ENCODE results near the gene EPB41L4B.

Gene EPB41L4B

DNA sequence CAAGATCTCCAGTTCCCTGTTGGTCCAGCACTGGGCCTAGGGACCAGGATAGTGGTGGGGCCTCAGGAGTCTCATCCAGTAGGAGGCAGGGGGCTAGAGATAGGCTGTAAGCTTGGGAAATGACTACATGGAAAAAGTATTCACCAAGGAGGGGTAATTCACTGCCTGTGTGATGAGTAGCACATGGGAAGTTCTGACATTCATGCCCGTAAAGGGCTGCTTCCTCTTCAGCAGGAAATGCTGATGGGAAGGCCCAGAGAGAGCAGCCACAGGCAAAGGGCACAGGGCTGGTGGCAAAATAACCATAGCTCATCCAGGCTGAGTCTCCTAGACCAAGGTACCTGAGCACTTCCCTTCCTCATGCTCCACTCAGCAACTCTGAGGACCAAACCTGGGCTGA is 130.7 kb downstream of the EPB41L4B start:
- H3K9me3 Mint-ChIP-seq: no peaks in the 10 kb centered on the region
- H3K4me1 Mint-ChIP-seq: peaks cover 3% of the 10 kb centered on the region
- H3K4me3 Mint-ChIP-seq: no peak overlapping the region
- peaks cover 9% of the 10 kb centered on the region for H3K27me3 Mint-ChIP-seq
- ATAC-seq (ENCODE audit: low read depth): no peak
- H3K27ac Mint-ChIP-seq: no peak overlapping the region
- DNase-seq (ENCODE audit: low spot score in 2 of 2): no peak
- H3K36me3 Mint-ChIP-seq: no peaks in the 10 kb centered on the region

GRCh38 chr9:109186857-109187520 is 133.9 kb downstream of the EPB41L4B start:
- Mint-ChIP-seq H3K27ac (no peak overlapping the region), H3K27me3 (peaks cover 9% of the 10 kb centered on the region), H3K4me1 (peaks cover 3% of the 10 kb centered on the region), H3K36me3 (no peaks in the 10 kb centered on the region), H3K9me3 (no peaks in the 10 kb centered on the region), H3K4me3 (no peak overlapping the region)
- DNase-seq (ENCODE audit: low spot score in 2 of 2) (no peak), ATAC-seq (ENCODE audit: low read depth) (no peak)

DNA sequence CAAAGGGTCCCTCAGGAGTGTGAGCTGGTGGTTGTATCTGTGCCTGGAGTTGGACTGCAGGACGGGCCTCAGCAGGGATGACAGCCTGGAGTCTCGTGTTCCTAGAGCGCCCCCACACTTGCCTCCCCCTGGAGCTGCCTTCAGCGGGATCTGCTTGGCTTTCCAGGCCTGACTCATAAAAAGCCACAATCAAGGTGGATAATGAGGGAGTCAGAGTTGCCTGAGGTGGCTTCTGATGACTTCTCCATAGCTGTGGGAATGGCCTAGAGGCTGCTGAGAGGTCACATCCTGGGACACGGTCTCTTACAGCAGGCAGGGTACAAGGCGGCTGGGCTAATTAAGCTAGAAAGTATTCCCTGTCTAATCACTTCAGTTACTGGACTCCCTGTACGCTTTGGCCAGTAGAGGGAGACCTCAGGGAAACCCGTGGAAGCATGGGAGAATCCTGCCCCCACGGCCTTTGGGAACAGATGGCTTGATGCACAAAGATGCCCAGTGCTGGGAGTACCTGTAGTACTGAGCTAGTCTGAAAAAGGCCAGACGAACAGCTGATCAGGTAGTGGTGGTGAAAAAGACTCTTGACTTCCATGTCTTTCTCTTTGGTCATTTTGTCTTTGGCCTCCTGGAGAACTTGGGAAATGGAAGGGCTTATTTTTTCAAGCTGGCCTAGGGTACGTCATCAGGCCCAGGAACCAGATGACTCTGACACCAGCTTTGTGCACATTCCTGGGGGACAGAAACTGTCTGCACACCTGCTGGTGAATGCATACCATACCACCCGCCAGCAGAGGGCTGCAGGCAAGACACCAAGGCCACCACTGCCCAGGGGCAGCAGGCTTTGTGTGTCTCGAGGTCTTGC is 137.7 kb downstream of the EPB41L4B start:
- H3K27me3 Mint-ChIP-seq: peaks cover 12% of the 10 kb centered on the region
- no peaks in the 10 kb centered on the region for H3K9me3 Mint-ChIP-seq
- H3K36me3 Mint-ChIP-seq: no peaks in the 10 kb centered on the region
- peaks cover 3% of the 10 kb centered on the region for H3K4me1 Mint-ChIP-seq
- H3K4me3 Mint-ChIP-seq: no peak overlapping the region
- ATAC-seq (ENCODE audit: low read depth): no peak
- H3K27ac Mint-ChIP-seq: no peak overlapping the region
- DNase-seq (ENCODE audit: low spot score in 2 of 2): no peak

- H3K9me3 Mint-ChIP-seq: no peaks in the 10 kb centered on the region
- ATAC-seq (ENCODE audit: low read depth): no peak
- DNase-seq (ENCODE audit: low spot score in 2 of 2): no peak
- peaks cover 3% of the 10 kb centered on the region for H3K4me1 Mint-ChIP-seq
- H3K27me3 Mint-ChIP-seq: peaks cover 10% of the 10 kb centered on the region
- no peak overlapping the region for H3K27ac Mint-ChIP-seq
- no peaks in the 10 kb centered on the region for H3K36me3 Mint-ChIP-seq
- no peak overlapping the region for H3K4me3 Mint-ChIP-seq
These were observed 138.3 kb downstream of the EPB41L4B start for GRCh38 chr9:109182550-109182939.

DNA sequence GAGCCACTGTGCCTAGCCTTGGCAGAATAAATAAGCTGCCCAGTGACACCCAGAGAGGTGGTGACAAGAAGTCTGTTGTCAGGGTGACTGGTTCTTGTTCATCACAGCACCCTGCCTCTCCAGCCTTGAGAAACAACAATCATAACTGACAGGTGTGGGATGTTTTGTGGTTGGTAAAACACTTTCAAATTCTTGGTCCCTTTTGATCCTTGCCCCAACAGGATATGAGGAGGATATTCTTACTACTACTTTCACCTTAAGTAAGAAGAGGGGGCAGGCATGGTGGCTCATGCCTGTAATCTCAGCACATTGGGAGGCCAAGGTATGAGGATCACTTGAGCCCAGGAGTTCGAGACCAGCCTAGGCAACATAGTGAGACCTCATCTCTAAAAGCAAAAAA is 139.6 kb downstream of the EPB41L4B start:
- Mint-ChIP-seq H3K36me3 (no peaks in the 10 kb centered on the region), H3K4me3 (no peak overlapping the region), H3K9me3 (no peaks in the 10 kb centered on the region), H3K4me1 (peaks cover 3% of the 10 kb centered on the region), H3K27ac (no peak overlapping the region), H3K27me3 (peaks cover 6% of the 10 kb centered on the region)
- ATAC-seq (ENCODE audit: low read depth) (no peak), DNase-seq (ENCODE audit: low spot score in 2 of 2) (no peak)

DNA sequence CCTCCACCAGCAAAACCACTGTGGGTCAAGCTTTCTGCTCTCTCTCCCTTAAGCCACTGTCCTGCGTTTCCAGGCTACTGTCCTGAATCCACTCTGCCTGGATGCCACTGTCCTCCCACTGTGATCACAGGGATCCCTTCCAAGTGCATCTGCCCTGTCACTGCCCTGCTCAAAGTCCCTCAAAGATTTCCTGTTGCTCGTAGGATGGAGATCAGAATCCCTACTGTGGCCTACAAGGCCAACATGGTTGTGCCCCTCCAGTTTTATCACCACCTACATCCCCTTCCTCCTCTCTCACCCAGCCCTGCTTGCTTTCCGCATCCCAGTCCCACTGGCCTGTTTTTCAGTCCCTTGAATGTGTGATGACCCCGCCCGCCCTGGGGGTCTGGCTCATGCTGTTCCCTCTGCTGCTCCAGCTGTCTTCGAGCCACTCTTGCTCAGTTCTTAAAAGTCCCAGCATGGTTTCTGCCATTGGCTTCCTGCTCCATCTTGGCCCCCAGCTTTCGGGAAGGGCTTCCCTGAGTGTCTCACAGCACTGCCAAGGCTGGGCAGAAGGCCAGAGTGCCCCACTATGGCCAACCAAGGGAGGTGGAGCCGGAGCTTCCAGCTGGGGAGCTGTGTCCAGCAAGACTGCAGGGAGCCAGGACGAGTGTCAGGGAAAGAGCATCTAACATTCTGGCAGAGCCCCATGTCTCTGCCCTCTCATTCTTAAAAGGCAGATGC is 140.9 kb downstream of the EPB41L4B start:
- ATAC-seq (ENCODE audit: low read depth): no peak
- H3K36me3 Mint-ChIP-seq: no peaks in the 10 kb centered on the region
- no peaks in the 10 kb centered on the region for H3K4me1 Mint-ChIP-seq
- no peak for DNase-seq (ENCODE audit: low spot score in 2 of 2)
- peaks cover 6% of the 10 kb centered on the region for H3K27me3 Mint-ChIP-seq
- H3K4me3 Mint-ChIP-seq: no peak overlapping the region
- H3K27ac Mint-ChIP-seq: no peak overlapping the region
- no peaks in the 10 kb centered on the region for H3K9me3 Mint-ChIP-seq

DNA sequence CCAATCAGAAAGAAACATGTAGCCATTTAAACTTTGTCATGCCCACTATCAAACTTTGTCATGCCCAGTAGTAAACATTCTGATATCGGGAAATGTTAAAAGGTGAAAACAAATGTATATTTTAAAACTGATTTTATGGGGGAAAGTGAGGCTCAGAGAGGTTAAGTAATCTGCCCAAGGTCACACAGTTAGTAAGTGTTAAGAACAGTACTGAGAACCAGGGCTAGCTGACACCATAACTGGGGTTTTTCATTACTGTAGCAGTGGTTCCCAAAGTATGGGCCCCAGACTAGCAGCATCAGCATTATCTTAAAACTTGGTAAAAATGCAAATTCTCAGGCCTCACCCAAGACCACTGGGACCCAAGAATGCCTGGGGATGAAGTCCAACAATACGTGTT is 143.9 kb downstream of the EPB41L4B start:
- no peaks in the 10 kb centered on the region for H3K36me3 Mint-ChIP-seq
- DNase-seq (ENCODE audit: low spot score in 2 of 2) (no peak), ATAC-seq (ENCODE audit: low read depth) (no peak)
- H3K9me3 Mint-ChIP-seq: no peaks in the 10 kb centered on the region
- H3K27me3 Mint-ChIP-seq: peaks cover 6% of the 10 kb centered on the region
- no peak overlapping the region for H3K27ac Mint-ChIP-seq
- H3K4me1 Mint-ChIP-seq: no peaks in the 10 kb centered on the region
- H3K4me3 Mint-ChIP-seq: no peak overlapping the region

GRCh38 chr9:109176386-109176785 is 144.5 kb downstream of the EPB41L4B start:
- DNase-seq (ENCODE audit: low spot score in 2 of 2) (no peak), ATAC-seq (ENCODE audit: low read depth) (no peak)
- Mint-ChIP-seq H3K4me1 (no peaks in the 10 kb centered on the region), H3K9me3 (no peaks in the 10 kb centered on the region), H3K27ac (no peak overlapping the region), H3K27me3 (peaks cover 6% of the 10 kb centered on the region), H3K36me3 (no peaks in the 10 kb centered on the region), H3K4me3 (no peak overlapping the region)

- ATAC-seq (ENCODE audit: low read depth) (no peak), DNase-seq (ENCODE audit: low spot score in 2 of 2) (no peak)
- H3K9me3 Mint-ChIP-seq: no peaks in the 10 kb centered on the region
- no peak overlapping the region for H3K27ac Mint-ChIP-seq
- no peaks in the 10 kb centered on the region for H3K36me3 Mint-ChIP-seq
- no peaks in the 10 kb centered on the region for H3K4me1 Mint-ChIP-seq
- H3K27me3 Mint-ChIP-seq: peaks cover 7% of the 10 kb centered on the region
- H3K4me3 Mint-ChIP-seq: no peak overlapping the region
These were observed 147.9 kb downstream of the EPB41L4B start for GRCh38 chr9:109172935-109173334.

- no peak overlapping the region for H3K27ac Mint-ChIP-seq
- H3K9me3 Mint-ChIP-seq: peaks cover 1% of the 10 kb centered on the region
- peaks cover 3% of the 10 kb centered on the region for H3K4me1 Mint-ChIP-seq
- ATAC-seq (ENCODE audit: low read depth) (no peak), DNase-seq (ENCODE audit: low spot score in 2 of 2) (no peak)
- peaks cover 3% of the 10 kb centered on the region for H3K36me3 Mint-ChIP-seq
- peaks cover 11% of the 10 kb centered on the region for H3K27me3 Mint-ChIP-seq
- H3K4me3 Mint-ChIP-seq: no peak overlapping the region
These were observed 148.9 kb downstream of the EPB41L4B start for GRCh38 chr9:109171926-109172325.

DNA sequence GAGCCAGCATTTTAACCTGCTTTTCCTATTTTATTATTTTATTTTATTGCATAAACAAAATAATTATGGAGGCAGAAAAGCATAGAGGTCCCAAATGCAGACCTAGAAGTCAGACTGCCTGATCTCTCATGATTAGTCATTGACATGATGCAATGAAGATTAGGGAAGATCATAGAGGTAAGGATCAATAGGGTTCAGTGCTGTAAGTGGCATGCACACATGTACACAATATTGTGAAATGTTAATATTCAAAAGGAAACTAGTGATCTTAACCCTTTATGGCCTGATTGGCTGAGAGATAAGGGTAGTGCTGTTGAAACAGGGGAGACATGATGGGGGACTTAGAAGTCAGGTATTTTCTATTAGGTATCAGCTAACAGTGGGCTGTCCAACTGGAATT is 152.7 kb downstream of the EPB41L4B start:
- DNase-seq (ENCODE audit: low spot score in 2 of 2) (no peak), ATAC-seq (ENCODE audit: low read depth) (no peak)
- no peak overlapping the region for H3K27ac Mint-ChIP-seq
- H3K4me3 Mint-ChIP-seq: no peak overlapping the region
- H3K4me1 Mint-ChIP-seq: peaks cover 7% of the 10 kb centered on the region
- H3K36me3 Mint-ChIP-seq: peaks cover 3% of the 10 kb centered on the region
- H3K9me3 Mint-ChIP-seq: peaks cover 1% of the 10 kb centered on the region
- peaks cover 16% of the 10 kb centered on the region for H3K27me3 Mint-ChIP-seq

DNA sequence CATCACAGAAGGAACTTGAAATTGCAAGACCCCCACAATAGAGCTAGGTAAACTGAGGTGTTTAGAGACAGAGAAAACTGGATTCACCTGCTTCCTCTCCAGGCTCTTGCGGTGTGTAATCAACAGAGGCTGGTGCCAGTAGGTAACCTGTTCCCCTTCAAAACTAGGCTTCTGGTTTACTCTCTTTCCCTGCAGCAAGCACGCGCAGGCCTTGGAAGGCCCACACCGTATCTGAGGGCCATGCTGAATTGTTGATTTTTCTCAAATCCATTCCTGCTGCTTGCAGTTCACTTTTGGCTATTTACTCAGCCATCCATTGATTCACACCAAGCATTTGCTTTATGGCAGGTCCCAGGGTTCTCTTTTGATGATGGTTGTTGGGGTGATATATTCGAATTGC is 153.1 kb downstream of the EPB41L4B start:
- Mint-ChIP-seq H3K27me3 (peaks cover 18% of the 10 kb centered on the region), H3K27ac (no peak overlapping the region), H3K4me3 (no peak overlapping the region), H3K4me1 (peaks cover 7% of the 10 kb centered on the region), H3K36me3 (peaks cover 3% of the 10 kb centered on the region), H3K9me3 (peaks cover 1% of the 10 kb centered on the region)
- DNase-seq (ENCODE audit: low spot score in 2 of 2) (no peak), ATAC-seq (ENCODE audit: low read depth) (no peak)

DNA sequence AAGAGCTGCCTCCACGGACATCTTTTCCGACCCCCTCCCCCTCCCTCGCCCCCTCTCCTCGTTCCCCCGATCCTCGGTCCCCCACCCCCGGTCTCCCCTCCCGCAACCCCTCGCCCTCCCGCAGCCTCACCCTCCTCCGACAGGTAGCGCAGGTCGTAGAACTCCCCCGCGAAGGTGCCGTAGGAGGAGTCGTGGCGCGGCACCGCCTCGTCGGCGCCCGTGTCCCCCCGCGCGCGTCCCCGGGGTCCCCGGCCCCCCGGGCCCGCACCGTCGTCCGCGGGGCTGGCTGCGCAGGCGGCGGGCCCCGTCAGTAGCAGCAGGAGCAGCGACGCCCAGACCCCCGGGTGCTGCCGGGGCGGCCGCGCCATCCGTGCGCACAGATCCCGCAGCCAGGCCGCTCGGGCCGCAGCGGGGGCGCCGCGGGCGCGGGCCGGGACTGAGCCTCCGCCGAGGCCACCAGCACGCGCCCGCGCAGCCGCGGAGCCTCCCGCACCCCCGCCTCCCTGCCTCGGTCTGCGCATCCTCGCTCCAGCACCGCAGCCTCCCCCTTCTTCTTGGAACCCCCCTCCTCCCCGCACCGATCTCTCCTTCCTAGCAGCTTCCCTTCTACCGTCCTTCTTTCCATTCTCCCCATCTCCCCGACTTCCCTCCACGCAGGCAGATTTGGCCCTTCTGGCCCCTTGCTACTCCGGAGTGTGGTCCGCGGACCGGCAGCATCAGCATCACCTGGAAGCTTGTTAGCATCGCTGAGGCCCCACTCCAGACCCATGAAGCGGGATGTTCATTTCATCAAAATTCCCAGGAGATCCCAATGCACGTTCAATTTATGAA is 153.9 kb downstream of the EPB41L4B start, which contains the start of gene FRRS1L:
TSS of gene FRRS1L (minus strand) at position 479 of the 831 bp plus-strand sequence. CDS start at position 368, 111 bp downstream.
- ATAC-seq (ENCODE audit: low read depth) (no peak), DNase-seq (ENCODE audit: low spot score in 2 of 2) (no peak)
- Mint-ChIP-seq H3K4me3 (peak within 1 kb of the TSS; percentile 55), H3K27ac (no peak within 1 kb of the TSS), H3K27me3 (peaks cover 18% of the 10 kb centered on the region), H3K9me3 (peaks cover 1% of the 10 kb centered on the region), H3K36me3 (peaks cover 3% of the 10 kb centered on the region), H3K4me1 (peaks cover 7% of the 10 kb centered on the region)

Measured in memory B cell (primary cell).